T-helper 2 cell (primary cell): ENCODE results near the gene TRIM67.
"Not testable (repeated sequence)": the region's sequence is repeated elsewhere in the genome, so short reads cannot be mapped to it uniquely, and the experiment has no call there.

ENCODE experiments used
- DNase-seq, 5 experiments: peaks; one replicate each; pipeline versions ENCODE4 v3.0.0 to v3.0.0-alpha.2; 2012 to 2022
- total RNA-seq, 2 donors: gene quantifications; one replicate each; lab custom pipeline; 2026; lab: John Stamatoyannopoulos, UW

The TRIM67 gene
- 0 to 0.07 reads per million in 2 donors for total RNA-seq

DNA sequence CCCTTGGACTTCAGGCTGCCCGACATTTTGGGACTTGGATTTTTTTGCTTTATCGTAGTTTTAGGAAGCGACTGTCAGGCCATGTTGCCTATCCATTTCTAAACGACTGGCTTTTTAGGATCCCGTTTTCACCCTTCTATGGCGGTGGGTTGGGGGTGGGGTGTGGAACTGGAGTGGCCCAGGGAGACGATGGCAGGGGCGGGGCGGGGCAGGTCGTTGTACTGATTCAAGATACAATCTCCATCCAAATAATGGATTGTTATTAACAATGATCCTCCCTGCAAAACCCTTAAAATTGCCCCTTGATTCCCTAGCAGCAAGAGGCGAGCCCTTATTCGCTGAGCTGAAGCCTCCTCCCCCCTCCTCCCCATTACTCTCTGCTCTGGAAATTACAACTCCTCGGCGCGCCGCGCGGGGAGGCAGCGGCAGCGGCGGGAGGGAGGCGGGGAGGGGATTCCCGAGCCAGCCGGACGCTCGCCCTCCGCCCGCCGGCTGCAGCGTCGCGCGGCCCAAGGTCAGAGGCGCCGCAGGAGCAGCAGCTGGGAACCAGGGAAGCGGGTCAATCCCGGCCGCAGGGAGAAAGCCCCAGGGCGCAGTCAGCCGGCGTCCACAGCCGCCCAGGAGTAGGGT, at the start of gene TRIM67:
Gene TRIM67, plus strand, starts transcription at position 392 of the 630 bp plus-strand sequence. CDS start 912 bp downstream, outside the sequence.
- DNase-seq: no peak

DNA sequence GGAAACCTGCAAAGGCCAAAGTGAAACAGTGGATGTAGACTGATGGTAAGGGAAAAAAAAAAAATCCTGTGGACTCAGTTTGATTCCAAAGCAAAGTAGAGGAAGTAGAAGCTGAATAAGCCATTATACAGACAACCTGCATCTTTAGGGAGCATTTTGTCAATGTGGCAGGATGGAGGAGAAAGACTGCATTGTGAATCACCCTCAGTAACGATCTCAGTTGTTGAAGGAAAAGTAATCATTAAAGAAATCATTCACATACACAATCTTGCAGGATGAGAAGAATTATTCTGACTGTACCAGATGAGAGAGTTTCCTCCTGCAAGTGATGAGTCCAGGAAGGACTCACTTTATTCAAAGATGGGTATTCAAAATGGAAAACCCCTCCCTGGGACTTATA, 45.1 kb upstream of the TRIM67 start:
- no peak for DNase-seq

DNA sequence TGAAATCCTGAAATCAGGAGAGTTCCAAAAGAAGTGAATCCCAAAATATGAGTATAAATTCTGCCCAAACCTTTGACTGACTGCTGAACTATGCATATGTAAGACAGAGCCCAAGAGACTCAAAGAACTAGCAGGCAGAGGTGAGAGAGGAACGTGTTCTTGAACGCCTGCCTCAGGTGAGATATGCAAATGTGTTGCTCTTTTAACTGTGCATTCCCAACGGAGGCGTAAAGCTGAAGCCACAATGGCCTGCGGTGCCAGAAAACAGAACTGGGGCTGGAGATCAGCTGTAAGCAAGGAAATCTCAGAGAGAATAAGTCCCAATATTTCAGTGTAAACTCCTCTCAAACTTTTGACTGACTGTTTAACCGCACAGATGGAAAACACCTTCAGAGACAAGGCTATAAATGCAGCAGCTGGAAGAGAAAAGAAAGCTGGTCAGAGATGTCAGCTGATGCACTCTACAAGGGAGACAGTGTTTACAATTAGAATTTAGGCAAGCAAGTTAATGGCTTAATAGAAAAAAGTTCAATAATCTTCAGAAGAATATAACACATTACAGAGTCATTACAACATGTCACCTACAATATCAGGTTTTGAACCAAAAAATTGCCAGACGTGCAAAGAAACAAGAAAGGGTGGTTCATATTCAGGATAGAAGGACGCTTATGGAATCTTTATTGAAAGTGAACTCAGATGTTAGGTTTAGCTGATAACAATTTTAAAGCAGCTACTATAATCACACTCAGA, 43.0 kb upstream of the TRIM67 start:
- no peak for DNase-seq

DNA sequence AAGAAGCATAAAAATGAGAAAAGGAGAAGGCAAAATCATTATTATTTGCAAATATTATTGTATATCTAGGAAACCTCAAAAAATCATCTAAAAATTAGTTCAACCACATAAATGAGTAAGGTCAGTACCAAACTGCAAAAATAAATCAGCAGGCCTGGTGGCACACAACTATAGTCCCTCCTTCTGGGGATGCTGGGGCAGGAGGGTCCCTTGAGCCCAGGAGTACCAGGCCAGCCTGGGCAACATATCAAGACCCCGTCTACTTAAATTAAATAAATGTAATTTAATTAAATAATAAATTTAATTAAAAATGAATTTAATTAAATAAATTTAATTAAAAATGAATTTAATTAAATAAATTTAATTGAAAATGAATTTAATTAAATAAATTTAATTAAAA, 40.3 kb upstream of the TRIM67 start:
- DNase-seq: no peak

DNA sequence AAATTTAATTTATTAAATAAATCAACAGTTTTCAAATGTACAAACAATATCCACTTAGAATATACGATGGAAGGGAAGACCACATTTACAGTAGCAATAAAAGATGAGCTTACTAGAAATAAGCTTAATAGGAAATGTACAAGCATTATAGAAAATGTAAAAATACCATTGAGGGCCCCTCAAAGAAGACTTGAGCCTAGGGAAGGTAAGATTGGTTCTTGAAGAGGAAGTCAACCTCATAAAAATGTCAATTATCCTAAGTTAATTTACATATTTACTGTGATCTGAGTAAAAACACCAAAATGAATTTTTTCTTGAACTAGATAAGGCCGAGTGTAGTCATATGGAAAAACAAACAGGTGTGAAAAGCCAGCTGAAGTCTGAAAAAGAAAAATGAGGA, 39.7 kb upstream of the TRIM67 start:
- no peak for DNase-seq

DNA sequence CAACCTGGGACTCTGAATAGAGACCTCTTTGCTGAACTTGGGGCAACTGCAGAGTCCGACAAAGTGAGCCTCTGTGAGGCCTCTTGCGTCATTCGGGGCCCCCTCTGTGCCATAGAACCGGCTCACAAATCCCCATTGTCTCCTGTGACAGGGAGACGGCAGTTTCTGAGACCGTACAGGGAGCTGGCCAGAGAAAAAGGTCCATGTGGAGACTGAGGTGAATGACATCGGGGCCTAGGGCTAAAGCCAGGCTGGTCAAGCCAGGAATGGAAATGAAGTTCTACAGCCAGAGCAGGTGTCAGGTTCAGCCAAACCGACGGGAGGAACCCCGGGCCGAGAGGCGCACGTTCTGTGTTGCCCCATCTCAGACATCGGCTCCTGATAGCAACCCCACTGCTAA, 37.1 kb upstream of the TRIM67 start:
- no peak for DNase-seq

DNA sequence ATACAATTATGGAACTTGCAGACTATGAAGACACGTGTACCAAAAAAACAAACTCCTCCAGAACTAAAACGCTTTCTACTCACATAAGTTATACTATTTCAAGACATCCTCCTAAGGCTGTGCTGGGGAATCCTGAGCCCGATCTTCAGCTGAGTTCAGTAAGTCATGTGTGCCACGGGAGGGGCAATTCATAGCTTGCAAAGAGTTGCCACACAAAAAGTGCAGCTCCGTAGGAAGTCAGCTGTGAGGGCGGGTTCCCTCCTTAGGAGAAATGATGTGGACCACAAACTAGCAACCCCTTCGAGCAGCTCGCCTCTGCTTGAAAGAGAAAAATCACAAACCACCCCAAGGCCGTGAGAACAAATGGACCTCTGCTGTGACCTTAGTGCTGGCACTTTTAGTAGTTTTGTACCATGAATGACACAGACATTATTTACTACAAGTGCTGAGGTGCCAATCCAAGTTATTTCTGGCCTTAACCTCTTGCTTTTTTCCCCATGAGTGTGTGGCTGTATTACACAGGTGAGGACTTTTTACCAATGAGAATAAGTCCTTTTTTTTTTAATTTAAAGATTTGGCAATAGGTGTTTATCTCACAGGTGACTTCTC, 35.8 kb upstream of the TRIM67 start:
- DNase-seq: no peak

DNA sequence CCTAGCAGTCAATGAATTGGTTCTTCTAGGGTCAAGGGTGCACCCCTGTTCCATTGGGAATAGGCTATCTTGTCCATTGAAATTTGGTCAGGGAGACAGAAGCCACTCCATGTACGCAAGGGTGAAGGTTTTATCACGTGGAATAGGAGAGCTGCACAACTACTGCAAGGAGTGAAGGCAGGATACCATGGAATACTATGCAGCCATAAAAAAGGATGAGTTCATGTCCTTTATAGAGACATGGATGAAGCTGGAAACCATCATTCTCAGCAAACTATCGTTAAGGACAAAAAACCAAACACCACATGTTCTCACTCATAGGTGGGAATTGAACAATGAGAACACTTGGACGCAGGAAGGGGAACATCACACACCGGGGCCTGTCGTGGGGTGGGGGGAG, 34.8 kb upstream of the TRIM67 start:
- not testable (repeated sequence) for DNase-seq

DNA sequence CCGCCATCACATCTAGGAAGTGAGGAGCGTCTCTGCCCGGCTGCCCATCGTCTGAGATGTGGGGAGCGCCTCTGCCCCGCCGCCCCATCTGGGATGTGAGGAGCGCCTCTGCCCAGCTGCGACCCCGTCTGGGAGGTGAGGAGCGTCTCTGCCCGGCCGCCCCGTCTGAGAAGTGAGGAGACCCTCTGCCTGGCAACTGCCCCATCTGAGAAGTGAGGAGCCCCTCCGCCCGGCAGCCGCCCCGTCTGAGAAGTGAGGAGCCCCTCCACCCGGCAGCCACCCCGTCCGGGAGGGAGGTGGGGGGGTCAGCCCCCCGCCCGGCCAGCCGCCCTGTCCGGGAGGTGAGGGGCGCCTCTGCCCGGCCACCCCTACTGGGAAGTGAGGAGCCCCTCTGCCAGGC, 33.4 kb upstream of the TRIM67 start:
- DNase-seq: not testable (repeated sequence)

DNA sequence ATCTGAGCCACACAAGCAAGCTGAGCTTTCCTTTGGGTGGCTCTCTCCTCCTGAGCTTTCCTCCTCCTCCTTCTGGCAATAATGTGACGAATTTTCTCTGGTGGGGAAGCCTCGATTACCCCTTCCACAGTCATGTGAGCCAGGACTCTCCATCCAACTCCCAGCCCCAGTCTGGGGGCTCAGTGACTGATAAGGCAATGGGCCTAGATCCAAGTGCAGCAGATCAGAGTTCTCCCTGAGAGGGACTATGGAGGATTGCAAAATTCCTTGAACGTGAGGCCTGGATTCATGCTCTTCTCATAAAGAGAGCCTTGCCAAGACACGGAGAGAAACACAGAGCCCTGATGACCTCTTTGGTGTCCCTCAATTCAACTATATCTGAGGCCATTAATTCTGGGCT, 31.3 kb upstream of the TRIM67 start:
- DNase-seq: no peak

DNA sequence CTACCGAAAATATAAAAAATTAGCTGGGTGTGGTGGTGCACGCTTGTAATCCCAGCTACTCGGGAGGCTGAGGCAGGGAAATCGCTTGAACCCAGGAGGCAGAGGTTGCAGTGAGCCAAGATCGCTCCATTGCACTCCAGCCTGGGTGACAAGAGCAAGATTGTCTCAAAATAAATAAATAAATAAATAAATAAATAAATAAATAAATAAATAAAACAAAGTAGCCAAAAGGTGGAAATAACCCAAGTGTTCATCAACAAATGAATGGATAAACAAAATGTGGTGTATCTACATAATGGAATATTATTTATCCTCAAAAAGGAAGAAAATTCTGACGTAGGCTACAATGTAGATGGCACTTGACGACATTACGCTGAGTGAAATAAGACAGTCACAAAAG, 29.3 kb upstream of the TRIM67 start:
- not testable (repeated sequence) for DNase-seq

DNA sequence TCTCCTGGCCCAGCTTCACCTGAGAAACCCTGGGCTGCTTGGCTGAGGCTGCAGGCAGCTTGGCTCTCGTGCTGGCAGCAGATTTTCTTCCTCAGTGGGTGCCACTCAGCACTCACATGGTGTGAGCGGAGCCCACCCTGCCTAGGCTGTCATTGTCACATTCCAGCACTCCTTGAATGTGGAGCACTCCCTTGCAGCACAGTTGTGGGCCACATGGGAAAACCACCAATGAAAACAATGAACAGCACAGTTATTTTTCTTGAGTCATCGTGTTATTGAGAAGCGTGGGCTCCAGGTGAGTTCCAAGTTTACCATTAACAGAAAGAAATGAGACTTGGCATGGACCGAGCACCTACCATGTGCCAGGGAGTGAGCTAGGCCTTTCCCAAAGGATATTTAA, 27.2 kb upstream of the TRIM67 start:
- no peak for DNase-seq

DNA sequence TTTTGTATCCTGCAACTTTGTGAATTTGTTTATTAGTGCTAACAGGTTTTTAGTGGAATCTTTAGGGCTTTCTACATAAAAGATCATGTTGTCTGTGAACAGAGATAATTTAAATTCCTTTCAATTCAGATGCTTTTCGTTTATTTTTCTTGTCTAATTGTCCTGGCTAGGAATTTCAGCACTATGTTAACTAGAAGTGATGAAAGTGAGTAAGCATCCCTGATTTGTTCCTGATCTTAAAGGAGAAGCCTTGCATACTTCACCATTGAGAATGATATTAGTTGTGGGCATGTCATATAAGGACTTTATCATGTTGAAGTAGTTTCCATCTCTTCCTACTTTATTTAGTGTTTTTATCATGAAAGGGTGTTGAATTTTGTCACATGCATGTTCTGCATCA, 23.6 kb upstream of the TRIM67 start:
- no peak for DNase-seq

DNA sequence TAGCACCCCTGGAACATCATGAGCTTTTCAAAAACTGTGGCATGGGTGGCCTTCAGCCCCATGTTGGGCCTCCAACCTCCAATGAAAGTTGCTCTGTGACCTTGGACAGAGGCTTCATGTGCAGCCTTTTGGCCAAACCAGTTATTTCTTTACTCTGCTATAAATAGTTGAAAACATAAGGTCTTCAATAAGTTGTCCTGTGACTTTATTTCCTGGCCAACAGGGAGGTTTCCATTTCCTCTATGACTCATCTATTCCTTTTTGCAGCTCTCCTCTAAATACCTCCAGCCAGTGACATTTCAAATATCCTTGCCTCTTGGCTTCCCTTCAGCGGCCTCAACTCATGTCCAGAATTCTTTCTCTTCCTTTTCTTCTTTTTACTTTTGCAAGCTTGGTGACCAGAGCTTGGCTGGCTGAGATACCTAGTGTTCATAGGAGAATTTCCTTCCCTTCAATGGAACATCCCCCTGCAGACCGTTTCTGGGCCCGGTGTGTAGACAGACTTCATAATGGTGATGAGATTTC, 22.7 kb upstream of the TRIM67 start:
- no peak for DNase-seq

DNA sequence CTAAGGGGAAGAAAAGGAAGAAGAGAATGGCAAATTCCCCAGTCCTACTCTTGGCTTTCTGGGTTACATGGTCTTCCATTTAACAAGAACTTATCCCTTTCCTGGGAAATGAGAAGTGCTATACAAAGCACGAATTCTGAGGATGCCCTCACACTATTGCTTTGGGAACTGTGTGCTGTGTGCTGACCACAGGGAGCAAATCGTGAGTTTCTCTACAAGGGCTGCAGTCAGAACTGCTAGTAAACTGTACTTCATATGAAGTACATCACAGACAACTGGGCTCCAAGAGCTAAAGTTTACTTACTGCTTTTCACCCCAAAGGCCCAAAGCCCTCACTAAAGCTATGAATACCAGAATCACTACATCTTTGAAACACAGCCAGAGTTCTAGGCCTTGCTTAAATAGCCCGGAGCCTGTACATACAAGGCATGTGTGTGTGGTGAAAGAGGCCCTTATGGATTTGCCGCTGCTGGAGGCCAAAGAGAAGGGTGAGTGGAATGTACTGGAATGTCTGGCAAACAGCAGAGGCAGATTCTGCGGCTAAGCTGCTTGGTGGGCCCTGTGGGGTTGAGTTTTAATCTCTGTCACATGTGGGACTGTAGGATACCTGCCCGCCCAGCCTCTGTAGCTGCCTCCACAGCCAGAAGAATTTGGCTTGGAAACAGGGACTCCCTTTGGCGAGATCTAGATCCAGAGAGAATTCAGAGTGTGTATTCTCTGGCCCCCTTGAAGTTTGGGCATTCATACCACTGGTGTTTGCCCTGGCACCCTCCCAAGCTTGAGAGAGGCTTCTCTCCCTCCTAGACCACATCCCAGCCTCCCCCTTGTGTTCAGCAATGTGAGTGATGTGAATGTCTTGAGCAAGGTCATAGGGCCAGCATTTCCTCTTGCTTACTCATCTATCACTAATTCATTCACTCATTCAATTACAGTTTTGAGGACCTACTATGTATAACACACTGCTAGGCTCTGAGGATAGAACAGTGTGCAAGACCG, 21.9 kb upstream of the TRIM67 start:
- DNase-seq: no peak

DNA sequence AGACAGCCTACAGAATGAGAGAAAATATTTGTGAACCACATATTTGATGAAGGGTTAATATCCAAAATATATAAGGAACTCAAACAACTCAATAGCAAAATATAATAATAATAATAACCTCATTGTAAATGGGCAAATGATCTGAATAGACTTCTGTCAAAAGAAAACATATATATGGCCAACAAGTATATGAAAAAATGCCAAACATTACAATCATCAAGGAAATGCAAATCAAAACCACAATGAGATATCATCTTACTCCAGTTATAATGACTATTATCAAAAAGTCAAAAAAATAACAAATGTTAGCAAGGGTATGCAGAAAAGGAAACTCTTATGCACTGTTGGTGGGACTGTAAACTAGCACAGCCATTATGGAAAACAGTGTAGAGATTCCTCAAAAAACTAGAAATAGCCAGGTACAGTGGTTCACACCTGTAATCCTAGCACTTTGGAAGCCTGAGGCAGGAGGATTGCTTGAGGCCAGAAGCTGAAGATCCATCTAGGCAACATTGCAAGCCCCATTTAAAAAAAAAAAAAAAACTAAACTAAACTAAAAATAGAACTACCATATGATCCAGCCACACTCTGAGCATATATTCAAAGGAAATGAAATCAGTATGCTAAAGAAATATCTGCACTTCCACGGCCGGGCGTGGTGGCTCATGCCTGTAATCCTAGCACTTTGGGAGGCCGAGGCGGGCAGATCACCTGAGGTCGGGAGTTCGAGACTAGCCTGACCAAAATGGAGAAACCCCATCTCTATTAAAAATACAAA, 17.3 kb upstream of the TRIM67 start:
- DNase-seq: no peak

DNA sequence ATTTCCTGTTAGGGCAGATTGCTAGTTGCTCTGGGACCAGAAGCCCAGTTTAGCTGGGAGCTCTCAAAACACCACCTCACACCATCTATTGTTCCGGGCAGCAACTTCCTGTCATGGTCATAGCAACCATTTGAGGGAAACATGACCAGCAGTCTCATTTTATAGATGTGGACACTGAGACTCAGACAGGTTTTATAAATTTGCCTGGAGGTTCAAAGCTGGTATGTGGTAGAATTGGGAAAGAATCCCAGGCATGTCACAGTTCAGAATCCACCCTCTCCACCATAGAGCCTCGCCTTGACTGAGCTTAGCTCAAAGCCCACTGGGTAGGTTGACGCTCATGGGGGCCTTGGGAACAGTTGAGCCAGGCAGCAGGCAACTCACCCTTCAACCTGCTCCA, 14.0 kb upstream of the TRIM67 start:
- DNase-seq: no peak

DNA sequence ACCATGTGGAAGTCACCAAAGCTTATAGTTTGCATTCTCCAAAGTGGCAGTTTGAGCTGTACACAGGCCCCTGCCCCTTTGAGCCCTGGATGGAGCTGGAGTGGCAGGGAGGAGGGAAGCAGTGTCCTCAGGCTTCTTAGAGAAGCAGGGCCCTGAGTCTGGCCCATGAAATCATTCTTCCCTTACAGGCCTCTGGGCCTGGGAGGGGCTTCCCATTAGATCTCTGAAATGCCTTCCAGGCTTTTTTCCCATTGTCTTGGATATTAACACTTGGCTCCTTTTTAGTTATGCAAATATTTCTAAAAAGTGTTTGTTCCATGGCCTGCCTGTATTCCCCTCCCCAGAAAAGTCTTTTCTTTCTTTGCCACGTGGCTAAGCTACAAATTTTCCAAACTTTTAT, 10.0 kb upstream of the TRIM67 start:
- DNase-seq: no peak

DNA sequence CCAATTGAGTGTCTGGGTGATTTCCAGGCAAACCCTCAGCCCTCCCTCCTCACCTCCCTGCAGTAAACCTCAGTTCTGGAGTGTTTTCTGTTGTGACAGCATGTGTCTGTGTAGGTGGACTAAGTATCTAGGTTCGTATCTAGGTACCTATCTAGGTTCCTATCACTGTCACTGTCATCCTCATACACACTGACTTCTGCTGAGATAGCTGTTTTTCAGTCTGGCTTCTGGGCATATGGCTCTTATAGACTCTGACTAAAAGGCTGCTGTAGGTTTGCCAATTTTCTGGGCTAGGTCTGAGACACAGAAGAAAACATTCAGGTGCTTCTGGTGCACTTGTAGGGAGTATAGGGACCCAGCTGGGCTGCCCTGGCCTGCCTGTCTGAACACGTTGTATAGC, 8.1 kb upstream of the TRIM67 start:
- DNase-seq: no peak

DNA sequence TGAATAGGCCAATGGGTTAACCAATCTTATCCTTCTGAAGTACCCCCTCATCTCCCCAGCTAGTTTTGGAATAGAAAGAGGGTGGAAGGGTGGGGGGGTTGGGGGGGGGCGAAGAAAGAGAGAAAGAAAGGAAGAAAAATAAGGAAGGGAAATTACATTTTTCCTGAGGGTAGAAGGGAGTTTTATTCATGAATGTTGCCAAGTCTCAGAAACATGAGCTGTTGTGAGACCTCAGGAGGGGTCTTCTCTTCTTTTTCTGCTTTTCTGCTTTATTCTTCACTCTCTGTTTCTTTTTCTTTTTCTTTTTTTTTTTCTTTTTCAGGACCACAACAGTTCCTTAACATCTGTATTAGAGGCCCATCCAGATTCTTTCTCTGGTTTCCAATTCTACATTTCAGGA, 6.0 kb upstream of the TRIM67 start:
- DNase-seq: no peak

DNA sequence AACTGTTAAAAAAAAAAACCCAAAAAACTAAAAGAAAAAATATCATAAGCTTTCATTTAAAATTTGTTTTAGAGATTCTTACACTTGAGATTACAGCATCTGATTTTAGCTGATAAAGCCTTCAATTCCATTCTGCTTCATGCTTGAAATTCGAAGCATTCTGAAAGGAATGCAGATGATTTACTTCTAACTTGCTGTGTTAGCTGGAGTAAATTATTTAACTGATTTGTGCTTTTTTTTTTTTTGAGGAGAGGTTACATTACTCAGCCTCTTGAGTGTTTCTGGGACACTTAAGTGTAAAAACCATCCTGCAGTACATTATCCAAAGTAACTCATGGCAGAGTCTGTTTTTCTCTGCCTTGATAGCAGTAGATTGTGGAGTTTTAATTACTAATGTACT, 4.5 kb upstream of the TRIM67 start:
- no peak for DNase-seq

DNA sequence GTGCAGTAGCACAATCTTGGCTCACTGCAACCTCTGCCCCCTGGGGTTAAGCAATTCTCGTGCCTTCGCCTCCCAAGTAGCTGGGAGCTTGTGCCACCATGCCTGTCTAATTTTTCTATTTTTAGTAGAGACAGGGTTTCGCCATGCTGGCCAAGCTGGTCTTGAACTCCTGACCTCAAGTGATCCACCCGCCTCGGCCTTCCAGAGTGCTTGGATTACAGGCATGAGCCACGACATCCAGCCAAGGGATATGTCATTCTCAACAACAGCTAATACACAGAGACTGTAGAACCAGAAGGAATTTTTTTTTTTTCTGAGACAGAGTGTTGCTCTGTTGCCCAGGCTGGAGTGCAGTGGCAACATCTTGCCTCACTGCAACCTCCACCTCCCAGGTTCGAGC, 3.7 kb upstream of the TRIM67 start:
- DNase-seq: not testable (repeated sequence)
